Measurements from ENCODE around the gene HAPLN3. TPM values are rescaled to one million over a fixed set of nuclear protein-coding genes. Genes with fewer than 3 reads are reported as not detected.

The HAPLN3 gene, protein sequence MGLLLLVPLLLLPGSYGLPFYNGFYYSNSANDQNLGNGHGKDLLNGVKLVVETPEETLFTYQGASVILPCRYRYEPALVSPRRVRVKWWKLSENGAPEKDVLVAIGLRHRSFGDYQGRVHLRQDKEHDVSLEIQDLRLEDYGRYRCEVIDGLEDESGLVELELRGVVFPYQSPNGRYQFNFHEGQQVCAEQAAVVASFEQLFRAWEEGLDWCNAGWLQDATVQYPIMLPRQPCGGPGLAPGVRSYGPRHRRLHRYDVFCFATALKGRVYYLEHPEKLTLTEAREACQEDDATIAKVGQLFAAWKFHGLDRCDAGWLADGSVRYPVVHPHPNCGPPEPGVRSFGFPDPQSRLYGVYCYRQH
- total RNA-seq (2022; extraction: Qiagen RNA extraction; ENCODE audit: low read depth) = 14.7 to 33.6 TPM (median 27.3 TPM) in 5 replicates

DNA sequence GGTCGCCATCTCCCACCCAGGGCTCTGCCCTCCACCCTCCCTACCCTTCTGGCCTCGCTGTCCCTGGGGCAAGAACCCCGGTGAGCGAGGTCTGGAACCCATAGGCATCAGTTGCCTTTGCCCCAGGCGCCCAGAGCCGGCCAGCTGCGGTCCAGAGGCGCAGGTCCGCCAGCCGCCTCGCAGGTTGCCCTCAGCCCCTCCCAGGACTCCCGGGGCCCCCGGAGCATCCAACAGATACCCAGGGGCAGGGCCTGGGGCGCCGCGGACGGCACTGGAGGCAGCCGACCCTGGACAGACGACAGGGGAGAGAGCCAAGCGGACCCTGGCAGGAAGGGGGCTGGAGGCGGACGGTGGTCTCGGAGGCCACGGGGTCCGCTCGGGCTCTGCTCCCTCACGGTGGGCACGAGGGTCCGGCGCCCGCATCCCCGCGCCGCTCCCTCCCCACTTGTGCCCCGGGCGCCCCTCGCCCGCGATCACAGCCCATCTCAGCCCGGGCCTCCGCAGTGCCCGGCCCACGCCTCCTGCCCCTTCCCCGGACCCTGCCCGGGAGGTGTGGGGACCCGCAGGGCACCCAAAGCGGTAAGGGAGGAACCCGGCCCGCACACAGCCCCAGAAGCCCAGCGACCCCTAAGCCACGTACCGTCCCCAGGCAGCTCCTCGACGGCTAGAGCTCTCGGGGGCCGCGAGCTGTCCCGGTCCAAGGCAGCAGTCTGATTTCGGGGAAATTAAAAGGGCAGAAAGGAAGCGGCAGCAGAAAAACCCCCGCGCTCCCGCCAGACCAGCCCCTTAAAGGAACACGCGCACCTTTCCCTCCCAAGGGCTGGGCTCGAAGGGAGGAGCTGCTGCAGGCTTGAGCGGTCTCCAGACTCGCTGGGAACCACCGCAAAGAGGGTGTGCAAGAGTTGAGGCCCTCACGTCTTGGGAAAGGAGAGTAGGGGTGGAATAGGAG is at the start of gene HAPLN3:
Gene HAPLN3, minus strand, starts transcription at position 726 of the 949 bp plus-strand sequence. CDS start 8,246 bp downstream, outside the sequence.

DNA sequence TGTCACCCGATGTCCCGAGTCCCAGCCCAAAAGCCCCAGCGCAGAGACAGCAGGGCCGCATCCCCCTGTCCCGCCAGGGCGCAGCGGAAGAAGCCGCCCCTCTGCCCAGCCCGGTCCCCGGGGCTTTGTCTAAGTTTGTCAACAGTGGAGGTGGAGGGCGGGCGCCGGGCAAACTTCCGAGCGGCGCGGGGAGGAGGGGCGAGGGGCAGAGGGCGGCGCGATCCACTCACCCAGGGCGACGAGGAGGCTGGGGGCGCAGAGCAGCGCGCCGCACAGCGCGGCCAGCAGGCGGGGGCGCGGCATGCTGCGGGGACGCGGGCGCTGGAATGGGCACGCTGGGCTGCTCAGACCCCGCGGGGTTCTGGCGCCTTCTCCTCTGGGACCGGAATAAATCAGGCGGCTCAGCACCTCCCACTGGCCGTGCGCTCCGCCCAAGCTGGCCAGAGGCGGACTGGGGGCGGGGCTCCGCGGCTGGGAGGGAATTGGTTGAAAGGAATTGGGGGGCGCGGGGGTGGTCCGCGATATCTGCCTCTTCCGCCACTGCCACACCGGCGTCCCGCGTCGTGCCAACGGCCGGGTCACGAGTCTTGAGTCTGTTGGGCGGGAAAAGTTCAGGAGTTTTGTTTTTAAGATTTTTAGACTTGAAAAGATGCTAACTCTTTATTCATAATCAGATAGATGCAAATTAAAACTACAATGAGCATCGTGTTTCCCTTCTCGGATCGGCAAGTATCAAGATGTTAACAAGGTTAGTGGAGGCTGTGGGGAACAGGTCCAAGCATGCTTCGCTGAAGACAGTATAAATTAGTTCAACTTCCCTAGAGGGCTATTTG is 17.9 kb upstream of the HAPLN3 start, which contains the start of gene MFGE8:
Gene MFGE8, minus strand, starts transcription at position 363 of the 833 bp plus-strand sequence. Its CDS starts 60 bp downstream, at position 303.

Other genes with a start within 250 kb of the HAPLN3 start
- 0.35 to 0.78 TPM (median 0.62 TPM) in 5 replicates for gene ACAN, start 92.1 kb downstream of the HAPLN3 start, total RNA-seq (2022; extraction: Qiagen RNA extraction; ENCODE audit: low read depth)
- 246 to 370 TPM (median 307 TPM) in 5 replicates for gene MFGE8, start 17.8 kb upstream of the HAPLN3 start, total RNA-seq (2022; extraction: Qiagen RNA extraction; ENCODE audit: low read depth)
- gene ABHD2, start 192.9 kb upstream of the HAPLN3 start, total RNA-seq (2022; extraction: Qiagen RNA extraction; ENCODE audit: low read depth) = 85.5 to 185 TPM (median 119 TPM) in 5 replicates